ENCODE results near the gene BACE1-AS. TPM values are rescaled to one million over a fixed set of nuclear protein-coding genes. Genes with fewer than 3 reads are reported as not detected.
"Not testable (repeated sequence)": the region's sequence is repeated elsewhere in the genome, so short reads cannot be mapped to it uniquely, and the experiment has no call there.

BACE1-AS gene
- total and polyA plus RNA-seq, 2 experiments from 2014 or later, result 10.6 to 19.6 TPM

GRCh38 chr11:117271208-117271607, 19.9 kb upstream of the BACE1-AS start:
- DNase-seq (ENCODE audit: low spot score) (no peak), ATAC-seq (no peak)
- Histone ChIP-seq H3F3A (replicated peaks; ENCODE audit: low read depth) (no peaks in the 10 kb centered on the region), H3K27ac (ENCODE audit: low read depth) (no peak overlapping the region), H3K36me3 (ENCODE audit: insufficient read depth) (no peaks in the 10 kb centered on the region), H3K4me1 (ENCODE audit: insufficient read depth) (no peaks in the 10 kb centered on the region), H4K20me1 (replicated peaks; ENCODE audit: insufficient read depth) (peaks cover 19% of the 10 kb centered on the region; the same call in 1 of the 2 replicates), H3K4me3 (no peak overlapping the region), H3K79me2 (replicated peaks; ENCODE audit: insufficient read depth) (no peaks in the 10 kb centered on the region), H3K4me2 (no peak overlapping the region), H3K9me2 (ENCODE audit: insufficient read depth) (no peaks in the 10 kb centered on the region), H3K27me3 (ENCODE audit: insufficient read depth) (peaks cover 9% of the 10 kb centered on the region), H2AFZ (no peak overlapping the region)
- H3K4me1 Mint-ChIP-seq, result peaks cover 9% of the 10 kb centered on the region
- TF ChIP-seq STAT1 (IDR thresholded peaks at IDR 0.05; ENCODE audit: unreplicated experiment) (no peak), CREB1 (CRISPR knock-in tag; IDR thresholded peaks at IDR 0.05; ENCODE audit: low read depth) (no peak), EZH2phosphoT487 (IDR thresholded peaks at IDR 0.05; ENCODE audit: unreplicated experiment) (no peak), ZNF462 (CRISPR knock-in tag; IDR thresholded peaks at IDR 0.05) (no peak), POLR2AphosphoS5 (IDR thresholded peaks at IDR 0.05; ENCODE audit: low read depth) (no peak), ZNF114 (CRISPR knock-in tag; IDR thresholded peaks at IDR 0.05) (no peak), CTCF (conservative IDR thresholded peaks at IDR 0.05; ENCODE audit: low read depth in 2 of 2) (no peak), EZH2 (IDR thresholded peaks at IDR 0.05; ENCODE audit: low read depth, unreplicated experiment) (no peak), ZNF331 (CRISPR knock-in tag; IDR thresholded peaks at IDR 0.05; ENCODE audit: low read depth) (no peak)
- H3K27me3 Mint-ChIP-seq (ENCODE audit: insufficient read depth, low read depth, poor library complexity), result no peaks in the 10 kb centered on the region
- no peaks in the 10 kb centered on the region for H3K9me3 Mint-ChIP-seq
- peaks cover 6% of the 10 kb centered on the region; the same call in 2 of the 3 replicates for H3K36me3 Mint-ChIP-seq (ENCODE audit: low read depth)
- no peak overlapping the region for H3K27ac Mint-ChIP-seq
- H3K4me3 Mint-ChIP-seq, result no peak overlapping the region

- not testable (repeated sequence) for H3K36me3 ChIP-seq (ENCODE audit: insufficient read depth); H3K4me2 ChIP-seq; H3K9me2 ChIP-seq (ENCODE audit: insufficient read depth); H3K27ac ChIP-seq (ENCODE audit: low read depth); H3K79me2 ChIP-seq (replicated peaks; ENCODE audit: insufficient read depth); H3K9me3 Mint-ChIP-seq; H2AFZ ChIP-seq; DNase-seq (ENCODE audit: low spot score); H3K4me1 Mint-ChIP-seq; H3K4me3 ChIP-seq; H3K4me1 ChIP-seq (ENCODE audit: insufficient read depth); H3K27me3 Mint-ChIP-seq (ENCODE audit: insufficient read depth, low read depth, poor library complexity); H3F3A ChIP-seq (replicated peaks; ENCODE audit: low read depth); H3K27ac Mint-ChIP-seq; ATAC-seq; H3K4me3 Mint-ChIP-seq; H3K36me3 Mint-ChIP-seq (ENCODE audit: low read depth); H3K27me3 ChIP-seq (ENCODE audit: insufficient read depth)
- peaks cover 18% of the 10 kb centered on the region; the same call in 1 of the 2 replicates for H4K20me1 ChIP-seq (replicated peaks; ENCODE audit: insufficient read depth)
These were observed 19.0 kb upstream of the BACE1-AS start for GRCh38 chr11:117272175-117272574.
